Measurements from ENCODE around the gene THSD8.

The THSD8 gene

GRCh38 chr19:12801466-12802266, at the start of gene THSD8, which contains the start of gene PRDX2:
Gene THSD8 (plus strand): TSS chr19:12802069. CDS start chr19:12802072, 3 bp downstream.
Gene PRDX2 (minus strand): TSS chr19:12801800. CDS start chr19:12801261, 539 bp downstream.
- DNase-seq (ENCODE audit: low read depth) = no peak

GRCh38 chr19:12754465-12755196, 47.2 kb upstream of the THSD8 start:
- DNase-seq (ENCODE audit: low read depth) = no peak

GRCh38 chr19:12756150-12756883, 45.6 kb upstream of the THSD8 start:
- no peak for DNase-seq (ENCODE audit: low read depth)

- DNase-seq (ENCODE audit: low read depth) = peak; percentile 19
These were observed 44.2 kb upstream of the THSD8 start for GRCh38 chr19:12757544-12758274.

- DNase-seq (ENCODE audit: low read depth) = no peak
These were observed 42.2 kb upstream of the THSD8 start for GRCh38 chr19:12759686-12760085.

- DNase-seq (ENCODE audit: low read depth) = no peak
These were observed 38.8 kb upstream of the THSD8 start for GRCh38 chr19:12763100-12763499.

GRCh38 chr19:12764698-12765097, 37.2 kb upstream of the THSD8 start:
- no peak for DNase-seq (ENCODE audit: low read depth)

GRCh38 chr19:12766051-12766521, 35.8 kb upstream of the THSD8 start:
- DNase-seq (ENCODE audit: low read depth) = peak; percentile 57

GRCh38 chr19:12767150-12767549, 34.7 kb upstream of the THSD8 start:
- DNase-seq (ENCODE audit: low read depth) = no peak

- no peak for DNase-seq (ENCODE audit: low read depth)
These were observed 34.2 kb upstream of the THSD8 start for GRCh38 chr19:12767666-12768065.

- DNase-seq (ENCODE audit: low read depth) = no peak
These were observed 32.2 kb upstream of the THSD8 start for GRCh38 chr19:12769689-12770088.

GRCh38 chr19:12770922-12771321, 30.9 kb upstream of the THSD8 start:
- DNase-seq (ENCODE audit: low read depth) = no peak

GRCh38 chr19:12772323-12772722, 29.5 kb upstream of the THSD8 start:
- no peak for DNase-seq (ENCODE audit: low read depth)

- no peak for DNase-seq (ENCODE audit: low read depth)
These were observed 28.3 kb upstream of the THSD8 start for GRCh38 chr19:12773571-12773970.

- no peak for DNase-seq (ENCODE audit: low read depth)
These were observed 27.0 kb upstream of the THSD8 start, which contains the start of gene HOOK2 for GRCh38 chr19:12774588-12775555. Gene HOOK2 (minus strand): TSS chr19:12775552. CDS start chr19:12775449, 103 bp downstream.

- DNase-seq (ENCODE audit: low read depth) = peak; percentile 60
These were observed 24.5 kb upstream of the THSD8 start for GRCh38 chr19:12777217-12778016.

GRCh38 chr19:12778017-12778904, 23.6 kb upstream of the THSD8 start:
- DNase-seq (ENCODE audit: low read depth) = no peak

GRCh38 chr19:12778905-12779161, 23.0 kb upstream of the THSD8 start:
- no peak for DNase-seq (ENCODE audit: low read depth)
